Upper lobe of left lung (tissue), 6 donors: ENCODE data around the gene MFSD12. TPM values are rescaled to one million over a fixed set of nuclear protein-coding genes. Genes with fewer than 3 reads are reported as not detected.

Experiments used
- ATAC-seq, 2 donors: fragments of 200-7000 bp; cut with Tn5 transposase; one replicate each; pipeline ENCODE4 v1.9.1; 2022; ENCODE audit warnings: mild to moderate bottlenecking in 2 of 2, moderate library complexity in 2 of 2; ENCODE audit not compliant: low FRiP score in 2 of 2
- DNase-seq, 2 donors: peaks; one replicate each; pipeline ENCODE4 v3.0.0-alpha.2; 2019 to 2020
- H3K27ac ChIP-seq, 4 donors: fragments of 200-600 bp; sonication (generic); one replicate each; pipeline ENCODE4 v1.5.1; 2016 to 2019
- H3K27me3 ChIP-seq, 4 donors: fragments of 200-600 bp; sonication (generic); one replicate each; pipeline ENCODE4 v1.5.1; 2017 to 2019
- H3K36me3 ChIP-seq, 4 donors: fragments of 200-600 bp; sonication (generic); one replicate each; pipeline ENCODE4 v1.5.1; 2016 to 2019
- H3K4me1 ChIP-seq, 4 donors: fragments of 200-600 bp; sonication (generic); one replicate each; pipeline ENCODE4 v1.5.1; 2018 to 2019
- H3K4me3 ChIP-seq, 4 donors: fragments of 200-600 bp; sonication (generic); one replicate each; pipeline ENCODE4 v1.5.1; 2017 to 2019; ENCODE audit warnings: mild to moderate bottlenecking in 2 of 4, moderate library complexity in 1 of 4
- H3K9me3 ChIP-seq, 4 donors: fragments of 200-600 bp; sonication (generic); one replicate each; pipeline ENCODE4 v1.5.1; 2018 to 2019
- EP300 ChIP-seq, 4 donors: sonication (generic); formaldehyde crosslinking; IDR thresholded peaks; one replicate each; pipeline ENCODE4 v1.5.1; 2017; ENCODE audit warnings: antibody characterized with exemption in 4 of 4, control low read depth in 2 of 4
- POLR2A ChIP-seq, 4 donors: fragments of 450-650 bp; IDR thresholded peaks; one replicate each; pipeline ENCODE4 v1.5.1; 2016 to 2017; ENCODE audit warnings: antibody characterized with exemption in 4 of 4, mild to moderate bottlenecking in 2 of 4
- POLR2AphosphoS5 ChIP-seq, 2 donors: sonication (generic); formaldehyde crosslinking; IDR thresholded peaks; one replicate each; pipeline ENCODE4 v1.5.1; 2017; ENCODE audit warnings: antibody characterized with exemption in 2 of 2
- WGBS, 2 donors: methylation state at CpG; one replicate each; pipeline ENCODE4 v1.1.5; 2017 to 2018; 5-methylcytosine and 5-hydroxymethylcytosine counted together
- total RNA-seq, 6 donors: library from RNA; depleted of rRNA in 4 of 6; stranded (reverse); fragments of >200 nt in 4 of 6; gene quantifications; one replicate each; pipeline versions ENCODE4 v1.1.0 to v1.2.1, GENCODE V29; 2016 to 2021
- TF ChIP-seq, protein P1 (sequence below), 6 experiments: fragments of 450-650 bp in 4 of 6; fragments of 200-600 bp in 2 of 6; sonication (generic) in 2 of 6; IDR thresholded peaks; one replicate each; pipeline ENCODE4 v1.5.1; 2016 to 2019; ENCODE audit warnings: antibody characterized with exemption in 6 of 6
- donor health status: DM: no; HTN: no; CAD: no; lungs with moderate emphysema.
- donor health status: DM: no; HTN: yes; CAD: no; lungs with severe emphysema.

The MFSD12 gene
- total RNA-seq, 6 donors from 2014 or later = 44.2 to 178 (median 96.0) TPM

DNA sequence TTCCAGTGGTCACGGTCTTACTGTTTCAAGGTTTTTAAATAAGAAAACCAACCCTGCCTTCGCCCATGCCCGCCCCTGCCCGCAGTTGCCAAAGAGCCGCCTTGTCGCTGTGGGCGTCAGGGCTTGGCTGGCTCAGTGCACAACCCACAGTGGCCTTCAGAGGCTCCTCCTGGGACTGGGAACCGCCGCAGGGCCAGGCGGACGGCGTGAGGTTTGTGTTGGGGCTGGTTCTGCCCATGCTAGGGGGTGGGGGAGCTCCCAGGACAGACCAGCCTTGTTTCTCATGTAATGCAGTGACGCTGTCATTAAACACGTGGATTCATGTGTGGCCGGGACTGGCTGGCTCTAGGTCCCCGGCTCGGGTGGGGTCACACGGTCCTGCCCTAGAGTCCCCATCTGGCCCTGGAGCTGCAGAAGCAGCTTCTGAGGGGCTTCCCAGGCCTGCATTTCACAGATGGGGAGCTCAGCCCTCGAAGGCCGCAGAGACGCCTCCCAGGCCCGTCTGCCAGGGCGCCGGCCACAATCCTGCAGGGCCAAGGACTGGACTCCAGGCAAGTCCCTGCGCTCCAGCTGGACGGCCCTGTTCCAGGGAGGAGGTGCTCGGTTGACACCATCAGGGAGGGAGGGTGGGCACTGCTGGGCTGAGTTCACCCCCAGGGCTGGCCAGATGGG is 20.8 kb downstream of the MFSD12 start:
- no peak for TF ChIP-seq POLR2AphosphoS5 (IDR thresholded peaks at IDR 0.05)
- TF ChIP-seq EP300 (IDR thresholded peaks at IDR 0.05) = no peak
- no peak for TF ChIP-seq POLR2A (IDR thresholded peaks at IDR 0.05)
- TF ChIP-seq, protein P1, sequence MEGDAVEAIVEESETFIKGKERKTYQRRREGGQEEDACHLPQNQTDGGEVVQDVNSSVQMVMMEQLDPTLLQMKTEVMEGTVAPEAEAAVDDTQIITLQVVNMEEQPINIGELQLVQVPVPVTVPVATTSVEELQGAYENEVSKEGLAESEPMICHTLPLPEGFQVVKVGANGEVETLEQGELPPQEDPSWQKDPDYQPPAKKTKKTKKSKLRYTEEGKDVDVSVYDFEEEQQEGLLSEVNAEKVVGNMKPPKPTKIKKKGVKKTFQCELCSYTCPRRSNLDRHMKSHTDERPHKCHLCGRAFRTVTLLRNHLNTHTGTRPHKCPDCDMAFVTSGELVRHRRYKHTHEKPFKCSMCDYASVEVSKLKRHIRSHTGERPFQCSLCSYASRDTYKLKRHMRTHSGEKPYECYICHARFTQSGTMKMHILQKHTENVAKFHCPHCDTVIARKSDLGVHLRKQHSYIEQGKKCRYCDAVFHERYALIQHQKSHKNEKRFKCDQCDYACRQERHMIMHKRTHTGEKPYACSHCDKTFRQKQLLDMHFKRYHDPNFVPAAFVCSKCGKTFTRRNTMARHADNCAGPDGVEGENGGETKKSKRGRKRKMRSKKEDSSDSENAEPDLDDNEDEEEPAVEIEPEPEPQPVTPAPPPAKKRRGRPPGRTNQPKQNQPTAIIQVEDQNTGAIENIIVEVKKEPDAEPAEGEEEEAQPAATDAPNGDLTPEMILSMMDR (IDR thresholded peaks at IDR 0.05) = no peak
- no peak overlapping the region for H3K4me3 ChIP-seq
- no peak overlapping the region for H3K27ac ChIP-seq
- H3K36me3 ChIP-seq = peaks cover 8 to 76% (median 48%) of the 10 kb centered on the region in 4 donors
- ATAC-seq = peak in 1 of 2 donors; percentile 40
- DNase-seq = peak in 1 of 2 donors; percentile 81
- no peaks in the 10 kb centered on the region for H3K27me3 ChIP-seq
- WGBS, 2 donors = 91 to 95% methylated on average over 4 to 15 of the region's 27 CpGs
- no peaks in the 10 kb centered on the region for H3K4me1 ChIP-seq
- no peaks in the 10 kb centered on the region for H3K9me3 ChIP-seq

DNA sequence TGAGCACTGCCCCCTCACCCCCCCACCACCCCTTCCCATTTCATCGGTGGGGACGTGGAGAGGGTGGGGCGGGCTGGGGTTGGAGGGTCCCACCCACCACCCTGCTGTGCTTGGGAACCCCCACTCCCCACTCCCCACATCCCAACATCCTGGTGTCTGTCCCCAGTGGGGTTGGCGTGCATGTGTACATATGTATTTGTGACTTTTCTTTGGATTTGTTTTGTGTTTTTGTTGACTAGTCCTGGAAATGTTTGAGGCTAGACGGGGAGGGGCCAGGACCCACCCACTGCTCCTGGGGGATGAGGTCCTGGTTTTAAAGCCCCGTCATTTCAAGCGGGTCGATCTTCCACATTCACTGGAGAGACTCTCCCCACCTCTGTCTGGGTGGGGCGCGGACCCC is 21.4 kb downstream of the MFSD12 start:
- no peaks in the 10 kb centered on the region for H3K9me3 ChIP-seq
- TF ChIP-seq POLR2AphosphoS5 (IDR thresholded peaks at IDR 0.05) (no peak), EP300 (IDR thresholded peaks at IDR 0.05) (no peak), POLR2A (IDR thresholded peaks at IDR 0.05) (no peak)
- TF ChIP-seq, protein P1 (IDR thresholded peaks at IDR 0.05) = no peak
- H3K27ac ChIP-seq = no peak overlapping the region
- no peaks in the 10 kb centered on the region for H3K4me1 ChIP-seq
- no peak overlapping the region for H3K4me3 ChIP-seq
- WGBS, 2 donors = 89 to 95% methylated on average over 9 to 10 of the region's 10 CpGs
- DNase-seq (no peak), ATAC-seq (no peak)
- H3K27me3 ChIP-seq = no peaks in the 10 kb centered on the region
- peaks cover 11 to 82% (median 54%) of the 10 kb centered on the region in 4 donors for H3K36me3 ChIP-seq

DNA sequence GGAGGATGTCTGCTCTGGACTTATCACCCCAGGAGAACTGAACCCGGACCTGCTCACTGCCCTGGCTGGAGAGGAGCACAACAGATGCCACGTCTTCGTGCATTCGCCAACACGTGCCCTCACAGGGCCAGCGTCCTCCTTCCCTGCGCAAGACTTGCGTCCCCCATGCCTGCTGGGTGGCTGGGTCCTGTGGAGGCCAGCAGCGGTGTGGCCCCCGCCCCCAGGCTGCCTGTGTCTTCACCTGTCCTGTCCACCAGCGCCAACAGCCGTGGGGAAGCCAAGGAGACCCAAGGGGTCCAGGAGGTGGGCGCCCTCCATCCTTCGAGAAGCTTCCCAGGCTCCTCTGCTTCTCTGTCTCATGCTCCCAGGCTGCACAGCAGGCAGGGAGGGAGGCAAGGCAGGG is 21.8 kb downstream of the MFSD12 start:
- H3K4me1 ChIP-seq = no peaks in the 10 kb centered on the region
- no peak for TF ChIP-seq POLR2AphosphoS5 (IDR thresholded peaks at IDR 0.05)
- no peak for TF ChIP-seq POLR2A (IDR thresholded peaks at IDR 0.05)
- TF ChIP-seq EP300 (IDR thresholded peaks at IDR 0.05) = no peak
- TF ChIP-seq, protein P1 (IDR thresholded peaks at IDR 0.05) = no peak
- peak in 1 of 2 donors; percentile 72 for DNase-seq
- H3K9me3 ChIP-seq = no peaks in the 10 kb centered on the region
- 93 to 100% methylated on average over 8 to 13 of the region's 14 CpGs for WGBS, 2 donors
- peaks cover 11 to 86% (median 58%) of the 10 kb centered on the region in 4 donors for H3K36me3 ChIP-seq
- H3K27ac ChIP-seq = no peak overlapping the region
- no peaks in the 10 kb centered on the region for H3K27me3 ChIP-seq
- no peak overlapping the region for H3K4me3 ChIP-seq
- ATAC-seq = no peak

DNA sequence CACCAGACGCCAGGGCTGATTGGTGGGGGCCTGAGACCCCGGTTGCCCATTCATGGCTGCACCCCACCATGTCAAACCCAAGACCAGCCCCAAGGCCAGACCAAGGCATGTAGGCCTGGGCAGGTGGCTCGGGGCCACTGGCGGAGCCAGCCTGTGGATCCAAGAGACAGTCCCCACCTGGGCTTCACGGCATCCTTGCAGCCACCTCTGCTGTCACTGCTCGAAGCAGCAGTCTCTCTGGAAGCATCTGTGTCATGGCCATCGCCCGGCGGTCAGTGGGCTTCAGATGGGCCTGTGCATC is 22.2 kb downstream of the MFSD12 start:
- no peaks in the 10 kb centered on the region for H3K9me3 ChIP-seq
- ATAC-seq (no peak), DNase-seq (peak in 1 of 2 donors; percentile 75)
- H3K4me3 ChIP-seq = no peak overlapping the region
- peaks cover 11 to 87% (median 60%) of the 10 kb centered on the region in 4 donors for H3K36me3 ChIP-seq
- H3K27ac ChIP-seq = no peak overlapping the region
- TF ChIP-seq POLR2AphosphoS5 (IDR thresholded peaks at IDR 0.05) = no peak
- TF ChIP-seq, protein P1 (IDR thresholded peaks at IDR 0.05) = no peak
- TF ChIP-seq POLR2A (IDR thresholded peaks at IDR 0.05) = no peak
- no peak for TF ChIP-seq EP300 (IDR thresholded peaks at IDR 0.05)
- no peaks in the 10 kb centered on the region for H3K4me1 ChIP-seq
- WGBS, 2 donors = 98% methylated on average over 8 of the region's 9 CpGs; no CpG with 5 or more reads in 1 of the 2 donors
- H3K27me3 ChIP-seq = no peaks in the 10 kb centered on the region
